Pulmonary artery endothelial cell (primary cell): ENCODE measurements around the gene VNN1. TPM values are rescaled to one million over a fixed set of nuclear protein-coding genes. Genes with fewer than 3 reads are reported as not detected.

Experiments
- DNase-seq: peaks from one replicate; pipeline ENCODE4 v3.0.0-alpha.2; 2011; ENCODE audit warnings: low read depth, low spot score
- total RNA-seq: library from RNA; depleted of rRNA; stranded (reverse); fragments of >200 nt; gene quantifications from 2 replicates; pipeline ENCODE4 v1.2.3, GENCODE V29; 2014

Gene VNN1
- total RNA-seq: not detected in 2 replicates

GRCh38 chr6:132713352-132714134, at the start of gene VNN1:
Gene VNN1, minus strand, starts transcription at chr6:132714055. Its CDS starts 20 bp downstream, at chr6:132714035.
- no peak for DNase-seq

- no peak for DNase-seq
Observed at GRCh38 chr6:132763269-132763668, 49.4 kb upstream of the VNN1 start.

- no peak for DNase-seq
Observed at GRCh38 chr6:132760256-132760655, 46.4 kb upstream of the VNN1 start.

- no peak for DNase-seq
Observed at GRCh38 chr6:132758689-132759088, 44.8 kb upstream of the VNN1 start.

GRCh38 chr6:132752255-132752654, 38.4 kb upstream of the VNN1 start:
- no peak for DNase-seq

- DNase-seq: no peak
Observed at GRCh38 chr6:132751828-132752227, 38.0 kb upstream of the VNN1 start.

- no peak for DNase-seq
Observed at GRCh38 chr6:132751306-132751705, 37.5 kb upstream of the VNN1 start.

GRCh38 chr6:132750455-132751248, 36.8 kb upstream of the VNN1 start:
- no peak for DNase-seq

- DNase-seq: no peak
Observed at GRCh38 chr6:132749111-132749510, 35.3 kb upstream of the VNN1 start.

GRCh38 chr6:132748446-132748845, 34.6 kb upstream of the VNN1 start:
- no peak for DNase-seq

- DNase-seq: no peak
Observed at GRCh38 chr6:132746048-132746447, 32.2 kb upstream of the VNN1 start.

GRCh38 chr6:132742495-132742894, 28.6 kb upstream of the VNN1 start:
- no peak for DNase-seq

GRCh38 chr6:132741281-132741680, 27.4 kb upstream of the VNN1 start:
- no peak for DNase-seq

- no peak for DNase-seq
Observed at GRCh38 chr6:132736239-132736638, 22.4 kb upstream of the VNN1 start.

GRCh38 chr6:132734694-132735236, 20.9 kb upstream of the VNN1 start:
- no peak for DNase-seq

- DNase-seq: no peak
Observed at GRCh38 chr6:132733814-132734213, 20.0 kb upstream of the VNN1 start.

GRCh38 chr6:132733283-132733682, 19.4 kb upstream of the VNN1 start:
- DNase-seq: no peak

GRCh38 chr6:132731086-132731485, 17.2 kb upstream of the VNN1 start:
- no peak for DNase-seq

- no peak for DNase-seq
Observed at GRCh38 chr6:132730560-132730959, 16.7 kb upstream of the VNN1 start.

GRCh38 chr6:132728616-132729015, 14.8 kb upstream of the VNN1 start:
- no peak for DNase-seq

GRCh38 chr6:132726608-132726975, 12.7 kb upstream of the VNN1 start:
- DNase-seq: no peak

GRCh38 chr6:132725947-132726607, 12.2 kb upstream of the VNN1 start:
- no peak for DNase-seq
